ENCODE data around the gene INTS2. TPM values are rescaled to one million over a fixed set of nuclear protein-coding genes. Genes with fewer than 3 reads are reported as not detected.

Gene INTS2
- total and polyA plus RNA-seq, 2 donors (not counting 1 experiment from before 2014, with no cell fraction given), result 3.5 to 19.5 TPM

DNA sequence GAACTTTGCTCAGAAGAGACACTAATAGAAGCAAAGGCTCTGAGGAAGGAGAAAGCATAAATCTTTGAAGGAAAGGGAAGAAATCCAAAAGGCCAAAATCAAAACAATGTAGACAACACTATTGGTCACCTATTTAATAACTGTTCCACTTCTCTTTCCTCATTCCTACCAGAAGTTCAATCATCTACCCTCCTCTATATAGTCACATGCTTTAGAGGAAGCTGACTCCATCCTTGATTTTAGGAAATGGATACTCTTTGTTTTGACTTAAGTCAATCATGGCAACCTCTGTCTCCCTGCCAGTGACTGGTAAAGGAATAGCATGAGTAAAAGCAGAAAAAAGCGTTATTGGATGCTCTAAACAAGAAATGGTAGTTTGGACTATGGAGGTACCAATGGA, 71.7 kb downstream of the INTS2 start:
- ChIA-PET POLR2A (no interaction called here), CTCF (interaction anchor here (0.9 kb wide), 1 partner anchor 19 kb away, joined by 4 read pairs; no protein-coding TSS in a partner anchor)
- H3K27me3 ChIP-seq (replicated peaks in 1 of 4; ENCODE audit: control extremely low read depth in 1 of 4, control insufficient read depth in 3 of 4, insufficient read depth in 4 of 4, low read length in 3 of 4), result no peaks in the 10 kb centered on the region
- H3K27ac ChIP-seq (ENCODE audit: low read length in 2 of 2), result no peak overlapping the region
- TF ChIP-seq, protein P1, sequence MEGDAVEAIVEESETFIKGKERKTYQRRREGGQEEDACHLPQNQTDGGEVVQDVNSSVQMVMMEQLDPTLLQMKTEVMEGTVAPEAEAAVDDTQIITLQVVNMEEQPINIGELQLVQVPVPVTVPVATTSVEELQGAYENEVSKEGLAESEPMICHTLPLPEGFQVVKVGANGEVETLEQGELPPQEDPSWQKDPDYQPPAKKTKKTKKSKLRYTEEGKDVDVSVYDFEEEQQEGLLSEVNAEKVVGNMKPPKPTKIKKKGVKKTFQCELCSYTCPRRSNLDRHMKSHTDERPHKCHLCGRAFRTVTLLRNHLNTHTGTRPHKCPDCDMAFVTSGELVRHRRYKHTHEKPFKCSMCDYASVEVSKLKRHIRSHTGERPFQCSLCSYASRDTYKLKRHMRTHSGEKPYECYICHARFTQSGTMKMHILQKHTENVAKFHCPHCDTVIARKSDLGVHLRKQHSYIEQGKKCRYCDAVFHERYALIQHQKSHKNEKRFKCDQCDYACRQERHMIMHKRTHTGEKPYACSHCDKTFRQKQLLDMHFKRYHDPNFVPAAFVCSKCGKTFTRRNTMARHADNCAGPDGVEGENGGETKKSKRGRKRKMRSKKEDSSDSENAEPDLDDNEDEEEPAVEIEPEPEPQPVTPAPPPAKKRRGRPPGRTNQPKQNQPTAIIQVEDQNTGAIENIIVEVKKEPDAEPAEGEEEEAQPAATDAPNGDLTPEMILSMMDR (IDR thresholded peaks at IDR 0.05), result no peak
- TF ChIP-seq EZH2 (IDR thresholded peaks at IDR 0.05; ENCODE audit: borderline replicate concordance, insufficient read depth, low read depth, low read length, poor library complexity, severe bottlenecking), result no peak
- no peak overlapping the region for H3K27ac Mint-ChIP-seq
- no CpG with 5 or more reads among the region's 1 CpG for WGBS (ENCODE audit: insufficient coverage)
- H3K9me3 ChIP-seq (ENCODE audit: control extremely low read depth in 1 of 3, control insufficient read depth in 2 of 3, insufficient read depth in 1 of 3, low read length in 2 of 3), result no peaks in the 10 kb centered on the region
- no peak overlapping the region for H3K4me2 ChIP-seq (replicated peaks; ENCODE audit: low read depth, low read length, poor library complexity, severe bottlenecking)
- H3K9me3 Mint-ChIP-seq (ENCODE audit: insufficient read depth), result no peaks in the 10 kb centered on the region
- no peak overlapping the region for H3K4me3 Mint-ChIP-seq
- DNase-seq, result no peak
- no peaks in the 10 kb centered on the region for H3K4me1 Mint-ChIP-seq
- no peaks in the 10 kb centered on the region for H3K4me1 ChIP-seq (ENCODE audit: control insufficient read depth in 2 of 2, insufficient read depth in 2 of 2, low read length in 2 of 2)
- H3K4me3 ChIP-seq (ENCODE audit: control extremely low read depth in 1 of 5, extremely low read depth in 1 of 5, insufficient read depth in 1 of 5, low read depth in 2 of 5, low read length in 4 of 5), result no peak overlapping the region
- no peaks in the 10 kb centered on the region for H3K27me3 Mint-ChIP-seq
- no peaks in the 10 kb centered on the region for H3K36me3 ChIP-seq (replicated peaks in 1 of 2; ENCODE audit: control extremely low read depth in 1 of 2, control insufficient read depth in 1 of 2, extremely low read depth in 1 of 2, insufficient read depth in 2 of 2, low read length in 1 of 2)
- intact Hi-C loops (cut with micrococcal nuclease), result no loop called here
- no peaks in the 10 kb centered on the region for H3K79me2 ChIP-seq (ENCODE audit: control insufficient read depth, insufficient read depth, low read length)
- H4K20me1 ChIP-seq (ENCODE audit: control insufficient read depth, insufficient read depth, low read length, poor library complexity, severe bottlenecking), result no peaks in the 10 kb centered on the region
- no peak for ATAC-seq (ENCODE audit: low read depth)
- H3K9ac ChIP-seq (ENCODE audit: low read length), result no peak overlapping the region
- H2AFZ ChIP-seq (ENCODE audit: insufficient read depth, low read depth, low read length, poor library complexity, severe bottlenecking), result no peak overlapping the region

DNA sequence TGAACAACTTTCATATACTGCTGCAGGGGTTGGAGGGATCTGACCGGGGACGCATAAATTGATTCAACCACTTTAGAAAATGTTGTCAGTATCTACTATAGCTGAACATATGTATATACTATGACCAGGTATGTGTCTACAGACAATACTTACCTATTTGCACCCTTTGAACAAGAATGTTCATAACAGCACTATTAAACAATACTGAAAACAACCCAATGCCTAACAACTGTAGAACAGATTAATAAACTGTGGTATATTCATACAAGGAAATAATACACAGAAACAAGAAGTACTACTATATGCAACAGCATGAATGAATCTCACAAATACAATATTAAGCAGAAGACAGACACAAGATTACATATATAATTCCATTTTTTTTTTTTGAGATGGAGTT, 74.9 kb downstream of the INTS2 start:
- Histone ChIP-seq H2AFZ (ENCODE audit: insufficient read depth, low read depth, low read length, poor library complexity, severe bottlenecking) (no peak overlapping the region), H3K9me3 (ENCODE audit: control extremely low read depth in 1 of 3, control insufficient read depth in 2 of 3, insufficient read depth in 1 of 3, low read length in 2 of 3) (no peaks in the 10 kb centered on the region), H3K27me3 (replicated peaks in 1 of 4; ENCODE audit: control extremely low read depth in 1 of 4, control insufficient read depth in 3 of 4, insufficient read depth in 4 of 4, low read length in 3 of 4) (no peaks in the 10 kb centered on the region), H4K20me1 (ENCODE audit: control insufficient read depth, insufficient read depth, low read length, poor library complexity, severe bottlenecking) (no peaks in the 10 kb centered on the region), H3K36me3 (replicated peaks in 1 of 2; ENCODE audit: control extremely low read depth in 1 of 2, control insufficient read depth in 1 of 2, extremely low read depth in 1 of 2, insufficient read depth in 2 of 2, low read length in 1 of 2) (no peaks in the 10 kb centered on the region), H3K4me2 (replicated peaks; ENCODE audit: low read depth, low read length, poor library complexity, severe bottlenecking) (no peak overlapping the region), H3K4me1 (ENCODE audit: control insufficient read depth in 2 of 2, insufficient read depth in 2 of 2, low read length in 2 of 2) (no peaks in the 10 kb centered on the region), H3K79me2 (ENCODE audit: control insufficient read depth, insufficient read depth, low read length) (no peaks in the 10 kb centered on the region), H3K9ac (ENCODE audit: low read length) (no peak overlapping the region), H3K4me3 (ENCODE audit: control extremely low read depth in 1 of 5, extremely low read depth in 1 of 5, insufficient read depth in 1 of 5, low read depth in 2 of 5, low read length in 4 of 5) (no peak overlapping the region), H3K27ac (ENCODE audit: low read length in 2 of 2) (no peak overlapping the region)
- POLR2A ChIA-PET, result no interaction called here
- Mint-ChIP-seq H3K27ac (no peak overlapping the region), H3K27me3 (no peaks in the 10 kb centered on the region), H3K4me1 (no peaks in the 10 kb centered on the region), H3K4me3 (no peak overlapping the region), H3K9me3 (ENCODE audit: insufficient read depth) (no peaks in the 10 kb centered on the region)
- ATAC-seq (ENCODE audit: low read depth) (no peak), DNase-seq (no peak)
- intact Hi-C loops (cut with micrococcal nuclease), result no loop called here
- no CpG with 5 or more reads among the region's 2 CpGs for WGBS (ENCODE audit: insufficient coverage)
- TF ChIP-seq EZH2 (IDR thresholded peaks at IDR 0.05; ENCODE audit: borderline replicate concordance, insufficient read depth, low read depth, low read length, poor library complexity, severe bottlenecking), result no peak
- TF ChIP-seq, protein P1 (IDR thresholded peaks at IDR 0.05), result no peak
- CTCF ChIA-PET, result no interaction called here

Data from B cell (primary cell).